Panc1 (cell line): ENCODE data around the gene UNC119B. TPM values are rescaled to one million over a fixed set of nuclear protein-coding genes. Genes with fewer than 3 reads are reported as not detected.
A peak's percentile ranks its signal among the peaks of the same experiment; 100 is the strongest.

Experiments
- ATAC-seq: fragments of 200-7000 bp; cut with Tn5 transposase; 2 replicates; pipeline ENCODE4 v1.9.1; 2020; ENCODE audit warnings: mild to moderate bottlenecking, moderate library complexity
- BruUV-seq: library from RNA; stranded (reverse); fragments of 400-500 nt; replicated peaks from 2 replicates; lab custom pipeline; 2021; lab: Mats Ljungman, UMichigan
- CTCF ChIA-PET: fragments of 300-600 bp; sonication (Branson Sonifier 250); formaldehyde crosslinking; loops from one replicate; lab custom pipeline; 2022; ENCODE audit warnings: antibody characterized with exemption; lab: Charles Lee
- POLR2A ChIA-PET: fragments of 300-600 bp; sonication (Branson Sonifier 250); formaldehyde crosslinking; loops from one replicate; lab custom pipeline; 2022; ENCODE audit warnings: antibody characterized with exemption; lab: Charles Lee
- DNase-seq: peaks from one replicate; pipeline ENCODE4 v3.0.0-alpha.2; 2010; ENCODE audit warnings: low read depth, low spot score
- H3K27ac ChIP-seq: 2 replicates; pipeline ENCODE4 v1.5.1; 2011; ENCODE audit warnings: mild to moderate bottlenecking, low read length, inconsistent platforms
- H3K27me3 ChIP-seq: fragments of 200-500 bp; sonication (Bioruptor generic); 2 replicates; pipeline ENCODE4 v1.6.0; 2014; ENCODE audit warnings: low read length, inconsistent platforms; ENCODE audit not compliant: control insufficient read depth, insufficient read depth
- H3K36me3 ChIP-seq: fragments of 200-500 bp; sonication (Bioruptor generic); 2 replicates; pipeline ENCODE4 v1.5.1; 2014; ENCODE audit warnings: inconsistent platforms, mild to moderate bottlenecking, low read length, moderate library complexity; ENCODE audit not compliant: control insufficient read depth, insufficient read depth
- H3K4me1 ChIP-seq: 2 replicates; pipeline ENCODE4 v1.5.1; 2011; ENCODE audit warnings: inconsistent platforms, mild to moderate bottlenecking, low read length, moderate library complexity; ENCODE audit not compliant: control insufficient read depth, insufficient read depth
- H3K4me3 ChIP-seq, 2 experiments: 2 replicates each; pipeline ENCODE4 v1.5.1; 2011 to 2012; ENCODE audit warnings: low read depth in 2 of 2, low read length in 2 of 2, mild to moderate bottlenecking in 2 of 2, inconsistent platforms in 1 of 2, moderate library complexity in 1 of 2
- H3K9me3 ChIP-seq: fragments of 200-500 bp; sonication (Bioruptor generic); 2 replicates; pipeline ENCODE4 v1.5.1; 2014; ENCODE audit warnings: low read depth, mild to moderate bottlenecking, inconsistent platforms, low read length, moderate library complexity; ENCODE audit not compliant: control insufficient read depth, insufficient read depth
- POLR2AphosphoS5 ChIP-seq: IDR thresholded peaks from 2 replicates; pipeline ENCODE4 v1.6.1; 2012; ENCODE audit warnings: mild to moderate bottlenecking, low read depth, low read length, moderate library complexity
- SIN3A ChIP-seq: IDR thresholded peaks from 2 replicates; pipeline ENCODE4 v1.6.1; 2012; ENCODE audit warnings: low read depth, mild to moderate bottlenecking, low read length, moderate library complexity, borderline replicate concordance; ENCODE audit not compliant: insufficient read depth
- TCF7L2 ChIP-seq: IDR thresholded peaks from 2 replicates; pipeline ENCODE4 v1.6.1; 2011; ENCODE audit warnings: mild to moderate bottlenecking, low read depth, low read length, inconsistent platforms
- in situ Hi-C: cut with HindIII; loops from 2 replicates; pipeline ENCODE4 v1.10.0; 2016; ENCODE audit warnings: low sequenced_read_pairs, low pct_unique_long_range_greater_than_20kb
- intact Hi-C: fragments of 100-400 bp; cut with micrococcal nuclease; formaldehyde crosslinking; loops from one replicate; pipeline ENCODE4 v1.10.0; 2022; ENCODE audit not compliant: unreplicated experiment
- total RNA-seq: library from RNA; stranded (reverse); gene quantifications from one replicate; pipeline ENCODE4 v1.2.1, GENCODE V29; 2021; ENCODE audit not compliant: unreplicated experiment
- TF ChIP-seq, protein P1 (sequence below): fragments of 450-650 bp; IDR thresholded peaks from 2 replicates; pipeline ENCODE4 v1.5.1; 2017; ENCODE audit warnings: mild to moderate bottlenecking
- TF ChIP-seq, protein P2 (sequence below), 2 experiments: IDR thresholded peaks; 2 replicates each; pipeline ENCODE4 v1.6.1; 2011 to 2012; ENCODE audit warnings: low read depth in 2 of 2, control low read depth in 1 of 2, low read length in 1 of 2, mild to moderate bottlenecking in 1 of 2, moderate library complexity in 1 of 2; ENCODE audit not compliant: insufficient read depth in 1 of 2

UNC119B gene
- total RNA-seq, 1 experiment from 2014 or later: 26.0 TPM

DNA sequence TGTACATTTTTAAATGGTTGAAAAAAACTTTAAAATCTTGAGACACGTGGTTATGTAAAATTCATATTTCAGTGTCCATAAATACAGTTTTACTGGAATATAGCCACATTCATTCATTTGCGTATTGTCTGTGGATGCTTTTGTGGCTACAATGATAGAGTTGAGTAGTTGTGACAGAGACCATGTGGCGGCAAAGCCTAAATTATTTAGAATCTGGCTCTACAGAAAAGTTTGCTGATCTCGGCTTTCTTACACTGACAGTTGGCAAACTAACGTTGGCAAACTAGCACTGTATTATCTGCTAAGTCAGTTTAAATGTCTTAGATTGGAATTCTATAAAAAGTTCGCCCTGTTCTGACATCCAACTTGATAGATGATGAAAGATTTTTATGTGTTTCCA, 2.4 kb downstream of the UNC119B start:
- intact Hi-C loops (loop anchor here (2.0 to 5.0 kb wide), 2 partner anchors 65 to 130 kb away; no protein-coding TSS in a partner anchor), in situ Hi-C loops (no loop called here)

DNA sequence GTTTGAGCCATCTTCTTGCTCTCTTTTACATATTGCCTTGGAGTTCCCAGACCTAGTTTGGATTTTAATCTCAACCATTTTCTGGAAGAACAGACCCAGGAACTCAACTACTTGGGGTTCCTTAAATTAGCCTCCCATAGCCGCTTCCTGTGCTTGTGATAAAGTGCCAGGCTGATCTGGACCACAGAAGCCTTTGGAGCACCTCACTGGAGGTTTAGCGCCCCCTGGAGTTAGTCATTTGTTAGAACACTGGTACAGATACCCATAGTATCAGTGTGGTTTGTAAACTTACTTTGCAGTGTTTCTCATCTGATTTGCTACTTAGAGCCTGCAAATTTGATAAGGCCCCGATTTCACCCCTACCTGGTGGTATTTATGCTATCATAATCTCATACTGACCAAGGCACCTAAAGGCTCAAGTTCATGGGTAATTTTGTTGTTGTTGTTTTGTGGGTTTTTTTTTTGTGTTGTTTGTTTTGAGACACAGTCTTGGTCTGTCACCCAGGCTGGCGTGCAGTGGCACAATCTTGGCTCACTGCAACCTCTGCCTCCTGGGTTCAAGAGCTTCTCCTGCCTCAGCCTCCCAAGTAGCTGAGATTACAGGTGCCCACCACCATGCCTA, 3.7 kb downstream of the UNC119B start:
- Histone ChIP-seq H3K9me3 (no peaks in the 10 kb centered on the region), H3K27ac (no peak overlapping the region), H3K4me3 (no peak overlapping the region), H3K36me3 (peaks cover 13% of the 10 kb centered on the region), H3K4me1 (peaks cover 15% of the 10 kb centered on the region), H3K27me3 (no peaks in the 10 kb centered on the region)
- ChIA-PET POLR2A (no interaction called here), CTCF (no interaction called here)
- in situ Hi-C loops (no loop called here), intact Hi-C loops (loop anchor here (2.0 to 5.0 kb wide), 2 partner anchors 67 to 131 kb away; no protein-coding TSS in a partner anchor)
- ATAC-seq (peak; percentile 70), DNase-seq (peak; percentile 33)
- BruUV-seq: no TSS peak
- TF ChIP-seq TCF7L2 (no peak), POLR2AphosphoS5 (no peak), SIN3A (no peak)
- TF ChIP-seq, protein P1, sequence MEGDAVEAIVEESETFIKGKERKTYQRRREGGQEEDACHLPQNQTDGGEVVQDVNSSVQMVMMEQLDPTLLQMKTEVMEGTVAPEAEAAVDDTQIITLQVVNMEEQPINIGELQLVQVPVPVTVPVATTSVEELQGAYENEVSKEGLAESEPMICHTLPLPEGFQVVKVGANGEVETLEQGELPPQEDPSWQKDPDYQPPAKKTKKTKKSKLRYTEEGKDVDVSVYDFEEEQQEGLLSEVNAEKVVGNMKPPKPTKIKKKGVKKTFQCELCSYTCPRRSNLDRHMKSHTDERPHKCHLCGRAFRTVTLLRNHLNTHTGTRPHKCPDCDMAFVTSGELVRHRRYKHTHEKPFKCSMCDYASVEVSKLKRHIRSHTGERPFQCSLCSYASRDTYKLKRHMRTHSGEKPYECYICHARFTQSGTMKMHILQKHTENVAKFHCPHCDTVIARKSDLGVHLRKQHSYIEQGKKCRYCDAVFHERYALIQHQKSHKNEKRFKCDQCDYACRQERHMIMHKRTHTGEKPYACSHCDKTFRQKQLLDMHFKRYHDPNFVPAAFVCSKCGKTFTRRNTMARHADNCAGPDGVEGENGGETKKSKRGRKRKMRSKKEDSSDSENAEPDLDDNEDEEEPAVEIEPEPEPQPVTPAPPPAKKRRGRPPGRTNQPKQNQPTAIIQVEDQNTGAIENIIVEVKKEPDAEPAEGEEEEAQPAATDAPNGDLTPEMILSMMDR: peak; percentile 94

More for the DNA sequence above, 2.4 kb downstream of the UNC119B start:
- POLR2A ChIA-PET: no interaction called here
- no peak overlapping the region for H3K27ac ChIP-seq
- ATAC-seq (no peak), DNase-seq (no peak)
- H3K9me3 ChIP-seq: no peaks in the 10 kb centered on the region
- no peak overlapping the region for H3K4me3 ChIP-seq
- peaks cover 13% of the 10 kb centered on the region for H3K36me3 ChIP-seq
- TF ChIP-seq TCF7L2 (no peak), SIN3A (no peak), POLR2AphosphoS5 (no peak)
- TF ChIP-seq, protein P1: no peak
- TF ChIP-seq, protein P2, sequence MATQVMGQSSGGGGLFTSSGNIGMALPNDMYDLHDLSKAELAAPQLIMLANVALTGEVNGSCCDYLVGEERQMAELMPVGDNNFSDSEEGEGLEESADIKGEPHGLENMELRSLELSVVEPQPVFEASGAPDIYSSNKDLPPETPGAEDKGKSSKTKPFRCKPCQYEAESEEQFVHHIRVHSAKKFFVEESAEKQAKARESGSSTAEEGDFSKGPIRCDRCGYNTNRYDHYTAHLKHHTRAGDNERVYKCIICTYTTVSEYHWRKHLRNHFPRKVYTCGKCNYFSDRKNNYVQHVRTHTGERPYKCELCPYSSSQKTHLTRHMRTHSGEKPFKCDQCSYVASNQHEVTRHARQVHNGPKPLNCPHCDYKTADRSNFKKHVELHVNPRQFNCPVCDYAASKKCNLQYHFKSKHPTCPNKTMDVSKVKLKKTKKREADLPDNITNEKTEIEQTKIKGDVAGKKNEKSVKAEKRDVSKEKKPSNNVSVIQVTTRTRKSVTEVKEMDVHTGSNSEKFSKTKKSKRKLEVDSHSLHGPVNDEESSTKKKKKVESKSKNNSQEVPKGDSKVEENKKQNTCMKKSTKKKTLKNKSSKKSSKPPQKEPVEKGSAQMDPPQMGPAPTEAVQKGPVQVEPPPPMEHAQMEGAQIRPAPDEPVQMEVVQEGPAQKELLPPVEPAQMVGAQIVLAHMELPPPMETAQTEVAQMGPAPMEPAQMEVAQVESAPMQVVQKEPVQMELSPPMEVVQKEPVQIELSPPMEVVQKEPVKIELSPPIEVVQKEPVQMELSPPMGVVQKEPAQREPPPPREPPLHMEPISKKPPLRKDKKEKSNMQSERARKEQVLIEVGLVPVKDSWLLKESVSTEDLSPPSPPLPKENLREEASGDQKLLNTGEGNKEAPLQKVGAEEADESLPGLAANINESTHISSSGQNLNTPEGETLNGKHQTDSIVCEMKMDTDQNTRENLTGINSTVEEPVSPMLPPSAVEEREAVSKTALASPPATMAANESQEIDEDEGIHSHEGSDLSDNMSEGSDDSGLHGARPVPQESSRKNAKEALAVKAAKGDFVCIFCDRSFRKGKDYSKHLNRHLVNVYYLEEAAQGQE (IDR thresholded peaks at IDR 0.05; ENCODE audit: insufficient read depth in 1 of 2, low read depth in 2 of 2, low read length in 1 of 2): no peak
- H3K4me1 ChIP-seq: peaks cover 15% of the 10 kb centered on the region
- no TSS peak for BruUV-seq
- CTCF ChIA-PET: no interaction called here
- H3K27me3 ChIP-seq: no peaks in the 10 kb centered on the region
